Measurements from ENCODE around the gene RHBDL2.

The RHBDL2 gene

DNA sequence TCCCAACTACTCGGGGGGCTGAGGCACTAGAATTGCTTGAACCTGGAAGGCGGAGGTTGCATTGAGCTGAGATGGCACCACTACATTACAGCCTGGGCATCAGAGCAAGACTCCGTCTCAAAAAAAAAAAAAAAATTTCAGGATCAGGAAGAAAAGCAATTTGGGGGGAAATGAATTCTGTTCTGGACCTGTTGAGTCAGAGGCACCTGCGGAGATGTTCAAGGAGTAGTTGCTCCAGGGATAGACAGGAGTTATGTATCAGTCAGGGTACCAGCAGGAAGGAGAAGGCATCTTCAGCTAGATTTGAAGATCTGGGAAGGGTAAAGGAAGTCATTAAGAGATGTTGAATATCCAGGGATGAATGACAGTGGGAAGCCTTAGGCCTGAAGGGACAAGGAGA, 2.9 kb upstream of the RHBDL2 start:
- H3K9ac ChIP-seq = no peak overlapping the region
- TF ChIP-seq, protein P1, sequence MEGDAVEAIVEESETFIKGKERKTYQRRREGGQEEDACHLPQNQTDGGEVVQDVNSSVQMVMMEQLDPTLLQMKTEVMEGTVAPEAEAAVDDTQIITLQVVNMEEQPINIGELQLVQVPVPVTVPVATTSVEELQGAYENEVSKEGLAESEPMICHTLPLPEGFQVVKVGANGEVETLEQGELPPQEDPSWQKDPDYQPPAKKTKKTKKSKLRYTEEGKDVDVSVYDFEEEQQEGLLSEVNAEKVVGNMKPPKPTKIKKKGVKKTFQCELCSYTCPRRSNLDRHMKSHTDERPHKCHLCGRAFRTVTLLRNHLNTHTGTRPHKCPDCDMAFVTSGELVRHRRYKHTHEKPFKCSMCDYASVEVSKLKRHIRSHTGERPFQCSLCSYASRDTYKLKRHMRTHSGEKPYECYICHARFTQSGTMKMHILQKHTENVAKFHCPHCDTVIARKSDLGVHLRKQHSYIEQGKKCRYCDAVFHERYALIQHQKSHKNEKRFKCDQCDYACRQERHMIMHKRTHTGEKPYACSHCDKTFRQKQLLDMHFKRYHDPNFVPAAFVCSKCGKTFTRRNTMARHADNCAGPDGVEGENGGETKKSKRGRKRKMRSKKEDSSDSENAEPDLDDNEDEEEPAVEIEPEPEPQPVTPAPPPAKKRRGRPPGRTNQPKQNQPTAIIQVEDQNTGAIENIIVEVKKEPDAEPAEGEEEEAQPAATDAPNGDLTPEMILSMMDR (conservative IDR thresholded peaks at IDR 0.05; ENCODE audit: low read depth, low read length) = no peak
- no peak overlapping the region for H3K4me3 ChIP-seq (IDR thresholded peaks at IDR 0.05; ENCODE audit: insufficient read depth, low read depth, low read length)
- no peak overlapping the region for H3K4me2 ChIP-seq
- H2AFZ ChIP-seq (ENCODE audit: low read depth) = no peak overlapping the region
- H3K36me3 ChIP-seq (ENCODE audit: insufficient read depth) = no peaks in the 10 kb centered on the region
- H3K27ac ChIP-seq = no peak overlapping the region
- H3K27me3 ChIP-seq (ENCODE audit: insufficient read depth, low read depth) = no peaks in the 10 kb centered on the region
- H3K4me1 ChIP-seq (ENCODE audit: low read depth, poor library complexity, severe bottlenecking) = no peaks in the 10 kb centered on the region
- no peaks in the 10 kb centered on the region for H3K79me2 ChIP-seq (ENCODE audit: insufficient read depth, low read depth)
- no peaks in the 10 kb centered on the region for H4K20me1 ChIP-seq (ENCODE audit: insufficient read depth)

DNA sequence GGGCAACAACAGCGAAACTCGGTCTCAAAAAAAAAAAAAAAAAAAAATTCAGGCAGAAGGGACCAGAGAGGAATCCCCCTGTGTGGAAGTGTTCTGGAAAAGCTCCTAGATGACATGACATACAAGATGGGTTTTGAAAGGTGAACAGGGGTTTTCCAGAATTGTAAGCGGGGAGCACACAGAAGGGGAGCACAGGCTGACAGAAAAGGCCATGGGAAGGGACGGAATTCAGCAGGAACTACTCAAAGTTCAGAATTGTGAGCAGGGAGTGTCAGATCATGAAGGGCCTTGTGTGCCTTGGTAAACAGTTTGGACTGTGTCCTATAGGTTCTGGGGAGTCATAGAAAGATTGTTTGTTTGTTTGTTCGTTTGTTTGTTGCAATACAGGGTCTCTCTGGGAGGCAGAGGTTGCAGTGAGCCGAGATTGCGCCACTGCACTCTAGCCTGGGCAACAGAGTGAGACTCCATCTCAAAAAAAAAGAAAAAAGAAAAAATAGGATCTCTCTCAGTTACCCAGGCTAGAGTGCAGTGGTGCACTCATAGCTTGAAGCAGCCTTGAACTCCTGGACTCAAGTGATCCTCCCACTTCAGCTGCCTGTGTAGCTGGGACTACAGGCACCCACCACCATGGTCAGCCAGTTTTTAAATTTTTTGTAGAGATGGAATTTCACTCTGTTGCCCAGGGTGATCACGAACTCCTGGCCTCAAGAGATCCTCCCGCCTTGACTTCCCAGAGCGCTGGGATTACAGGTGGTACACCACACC, 1.2 kb upstream of the RHBDL2 start:
- no peaks in the 10 kb centered on the region for H3K36me3 ChIP-seq (ENCODE audit: insufficient read depth)
- no peak overlapping the region for H3K4me2 ChIP-seq
- no peaks in the 10 kb centered on the region for H3K79me2 ChIP-seq (ENCODE audit: insufficient read depth, low read depth)
- H4K20me1 ChIP-seq (ENCODE audit: insufficient read depth) = no peaks in the 10 kb centered on the region
- no peaks in the 10 kb centered on the region for H3K27me3 ChIP-seq (ENCODE audit: insufficient read depth, low read depth)
- no peak overlapping the region for H3K27ac ChIP-seq
- H2AFZ ChIP-seq (ENCODE audit: low read depth) = no peak overlapping the region
- no peaks in the 10 kb centered on the region for H3K4me1 ChIP-seq (ENCODE audit: low read depth, poor library complexity, severe bottlenecking)
- H3K9ac ChIP-seq = no peak overlapping the region
- no peak overlapping the region for H3K4me3 ChIP-seq (IDR thresholded peaks at IDR 0.05; ENCODE audit: insufficient read depth, low read depth, low read length)
- TF ChIP-seq, protein P1 (conservative IDR thresholded peaks at IDR 0.05; ENCODE audit: low read depth, low read length) = no peak

DNA sequence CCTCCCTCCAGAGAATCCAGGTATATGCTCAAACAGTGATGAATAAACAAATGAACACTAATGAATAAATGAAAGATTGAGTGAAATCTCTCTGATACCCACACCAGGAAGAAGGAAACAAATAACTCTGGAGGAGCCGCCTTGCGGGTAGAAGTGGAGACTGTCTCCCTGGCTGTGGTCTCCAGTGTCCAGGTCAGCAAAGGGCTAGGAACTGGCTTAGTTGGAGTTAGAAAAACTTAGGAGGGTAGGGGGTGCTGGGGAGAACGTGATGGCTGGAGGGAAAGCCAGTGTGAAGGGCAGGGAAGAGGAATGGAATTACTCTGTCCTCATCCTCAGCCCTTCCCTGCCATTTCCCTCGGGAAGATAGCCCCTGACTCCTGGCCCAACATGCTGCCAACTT, 537 bp downstream of the RHBDL2 start:
- H3K9ac ChIP-seq = no peak overlapping the region

DNA sequence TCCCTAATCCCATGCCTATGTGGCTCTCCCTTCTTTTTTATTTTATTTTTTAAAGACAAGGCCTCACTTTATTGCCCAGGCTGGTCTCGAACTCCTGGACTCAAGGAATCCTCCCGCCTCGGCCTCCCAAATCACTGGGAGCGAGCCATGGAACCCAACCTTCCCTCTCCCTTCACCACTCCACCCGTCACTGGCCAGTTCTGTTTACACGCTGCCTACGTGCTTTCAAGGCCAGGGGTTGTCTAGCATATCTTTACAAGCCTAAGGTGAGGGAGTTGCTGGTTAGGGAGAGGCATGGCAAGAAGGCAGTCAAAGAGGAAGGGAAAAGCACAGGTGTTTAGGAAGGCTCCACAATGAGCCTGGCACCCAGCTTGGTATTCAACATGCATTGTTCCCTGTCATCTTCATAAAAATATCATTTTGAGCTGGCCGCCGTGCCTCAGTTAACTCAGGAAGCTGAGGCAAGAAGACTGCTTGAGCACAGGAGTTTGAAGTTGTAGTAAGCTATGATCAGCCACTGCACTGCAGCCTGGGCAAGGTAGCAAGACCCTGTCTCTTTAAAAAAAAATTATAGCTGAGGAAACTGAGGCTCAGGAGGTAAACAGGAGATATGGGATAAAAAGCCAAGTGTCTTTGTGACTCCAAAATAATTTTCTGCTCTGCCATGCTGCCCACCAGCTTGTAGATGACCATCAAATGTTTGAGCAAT, 1.1 kb downstream of the RHBDL2 start:
- H3K27me3 ChIP-seq (ENCODE audit: insufficient read depth, low read depth) = no peaks in the 10 kb centered on the region
- H3K9ac ChIP-seq = no peak overlapping the region
- H3K4me2 ChIP-seq = no peak overlapping the region
- H4K20me1 ChIP-seq (ENCODE audit: insufficient read depth) = no peaks in the 10 kb centered on the region
- H3K4me3 ChIP-seq (IDR thresholded peaks at IDR 0.05; ENCODE audit: insufficient read depth, low read depth, low read length) = no peak overlapping the region
- no peak overlapping the region for H2AFZ ChIP-seq (ENCODE audit: low read depth)
- H3K79me2 ChIP-seq (ENCODE audit: insufficient read depth, low read depth) = no peaks in the 10 kb centered on the region
- H3K4me1 ChIP-seq (ENCODE audit: low read depth, poor library complexity, severe bottlenecking) = no peaks in the 10 kb centered on the region
- no peaks in the 10 kb centered on the region for H3K36me3 ChIP-seq (ENCODE audit: insufficient read depth)
- H3K27ac ChIP-seq = no peak overlapping the region
- TF ChIP-seq, protein P1 (conservative IDR thresholded peaks at IDR 0.05; ENCODE audit: low read depth, low read length) = no peak

More for the DNA sequence above, 537 bp downstream of the RHBDL2 start:
- Histone ChIP-seq H3K27me3 (ENCODE audit: insufficient read depth, low read depth) (no peaks in the 10 kb centered on the region), H3K4me1 (ENCODE audit: low read depth, poor library complexity, severe bottlenecking) (no peaks in the 10 kb centered on the region), H4K20me1 (ENCODE audit: insufficient read depth) (no peaks in the 10 kb centered on the region), H3K4me3 (IDR thresholded peaks at IDR 0.05; ENCODE audit: insufficient read depth, low read depth, low read length) (no peak overlapping the region), H3K27ac (no peak overlapping the region), H3K79me2 (ENCODE audit: insufficient read depth, low read depth) (no peaks in the 10 kb centered on the region), H3K4me2 (no peak overlapping the region), H2AFZ (ENCODE audit: low read depth) (no peak overlapping the region), H3K36me3 (ENCODE audit: insufficient read depth) (no peaks in the 10 kb centered on the region)
- TF ChIP-seq, protein P1 (conservative IDR thresholded peaks at IDR 0.05; ENCODE audit: low read depth, low read length) = no peak

All from KMS-11 (cell line).